Hepatocyte (in vitro differentiated cells): ENCODE data around the gene RLN3.

Experiments used
- CTCF ChIP-seq: fragments of 200-600 bp; sonication (generic); IDR thresholded peaks from 2 replicates; pipeline ENCODE4 v1.5.1; 2016; ENCODE audit warnings: antibody characterized with exemption, mild to moderate bottlenecking; ENCODE audit not compliant: poor library complexity
- EZH2 ChIP-seq: fragments of 200-600 bp; sonication (generic); IDR thresholded peaks from 2 replicates; pipeline ENCODE4 v1.6.1; 2016; ENCODE audit warnings: antibody characterized with exemption, mild to moderate bottlenecking, borderline replicate concordance
- EZH2phosphoT487 ChIP-seq: fragments of 200-600 bp; sonication (generic); IDR thresholded peaks from one replicate; pipeline ENCODE4 v1.6.1; 2018; ENCODE audit warnings: antibody characterized with exemption, mild to moderate bottlenecking, low read depth, moderate library complexity; ENCODE audit not compliant: unreplicated experiment, severe bottlenecking

- TF ChIP-seq CTCF (no peak), EZH2phosphoT487 (no peak), EZH2 (no peak)
Measured at GRCh38 chr19:14004619-14005348, 23.2 kb upstream of the RLN3 start.
